Posterior cingulate gyrus (tissue), 11 donors: ENCODE measurements around the gene DOK5.

Source experiments
- DNase-seq, 10 donors: peaks; one replicate each; pipeline versions ENCODE4 v3.0.0 to v3.0.0-alpha.2; 2020 to 2021; ENCODE audit warnings: mixed read lengths in 3 of 10
- intact Hi-C: fragments of 100-400 bp; cut with DNase I; formaldehyde crosslinking; loops from one replicate; pipeline ENCODE4 v1.15.1; 2023

Gene DOK5

GRCh38 chr20:54510541-54511129, 35.2 kb downstream of the DOK5 start:
- intact Hi-C loops, result no loop called here
- DNase-seq, result peak in 7 of 10 donors; percentile 5 to 85 (median 31)

- DNase-seq, result no peak
- intact Hi-C loops, result no loop called here
Measured at GRCh38 chr20:54512694-54513093, 37.3 kb downstream of the DOK5 start.

- intact Hi-C loops, result no loop called here
- DNase-seq, result no peak
Measured at GRCh38 chr20:54514028-54514607, 38.7 kb downstream of the DOK5 start.

- intact Hi-C loops, result no loop called here
- DNase-seq, result no peak
Measured at GRCh38 chr20:54515793-54516628, 40.6 kb downstream of the DOK5 start.

- intact Hi-C loops, result no loop called here
- DNase-seq, result no peak
Measured at GRCh38 chr20:54517241-54517975, 42.0 kb downstream of the DOK5 start.

- intact Hi-C loops, result no loop called here
- no peak for DNase-seq
Measured at GRCh38 chr20:54524849-54525248, 49.5 kb downstream of the DOK5 start.

GRCh38 chr20:54525916-54526590, 50.7 kb downstream of the DOK5 start:
- peak in 1 of 10 donors; percentile 52 for DNase-seq
- intact Hi-C loops, result no loop called here

GRCh38 chr20:54526801-54527200, 51.4 kb downstream of the DOK5 start:
- intact Hi-C loops, result no loop called here
- no peak for DNase-seq

- intact Hi-C loops, result no loop called here
- DNase-seq, result no peak
Measured at GRCh38 chr20:54532573-54532972, 57.2 kb downstream of the DOK5 start.

- DNase-seq, result no peak
- intact Hi-C loops, result no loop called here
Measured at GRCh38 chr20:54534101-54534500, 58.7 kb downstream of the DOK5 start.

GRCh38 chr20:54535033-54535432, 59.6 kb downstream of the DOK5 start:
- DNase-seq, result no peak
- intact Hi-C loops, result no loop called here

- no peak for DNase-seq
- intact Hi-C loops, result no loop called here
Measured at GRCh38 chr20:54535746-54536145, 60.4 kb downstream of the DOK5 start.

GRCh38 chr20:54539521-54540046, 64.2 kb downstream of the DOK5 start:
- no peak for DNase-seq
- intact Hi-C loops, result no loop called here

- DNase-seq, result no peak
- intact Hi-C loops, result no loop called here
Measured at GRCh38 chr20:54543369-54543768, 68.0 kb downstream of the DOK5 start.

- intact Hi-C loops, result no loop called here
- DNase-seq, result no peak
Measured at GRCh38 chr20:54545676-54546358, 70.4 kb downstream of the DOK5 start.

GRCh38 chr20:54548849-54549248, 73.5 kb downstream of the DOK5 start:
- DNase-seq, result no peak
- intact Hi-C loops, result no loop called here

- intact Hi-C loops, result no loop called here
- no peak for DNase-seq
Measured at GRCh38 chr20:54549658-54550326, 74.4 kb downstream of the DOK5 start.

- intact Hi-C loops, result no loop called here
- no peak for DNase-seq
Measured at GRCh38 chr20:54550776-54551396, 75.5 kb downstream of the DOK5 start.

- intact Hi-C loops, result no loop called here
- no peak for DNase-seq
Measured at GRCh38 chr20:54554006-54554405, 78.6 kb downstream of the DOK5 start.
